A549 treated with ZK216348 at 1 μM for 4 hours (cell line): ENCODE measurements around the gene ANO9. TPM values are rescaled to one million over a fixed set of nuclear protein-coding genes. Genes with fewer than 3 reads are reported as not detected.

ENCODE experiments used
- total RNA-seq: library from RNA; stranded (reverse); fragments of 200-300 nt; extraction: Qiagen RNA extraction; gene quantifications from 5 replicates; pipeline ENCODE4 v1.2.3, GENCODE V29; 2022; ENCODE audit warnings: low read depth

The ANO9 gene
- total RNA-seq = 0.44 to 1.5 TPM (median 1.1 TPM) in 5 replicates

DNA sequence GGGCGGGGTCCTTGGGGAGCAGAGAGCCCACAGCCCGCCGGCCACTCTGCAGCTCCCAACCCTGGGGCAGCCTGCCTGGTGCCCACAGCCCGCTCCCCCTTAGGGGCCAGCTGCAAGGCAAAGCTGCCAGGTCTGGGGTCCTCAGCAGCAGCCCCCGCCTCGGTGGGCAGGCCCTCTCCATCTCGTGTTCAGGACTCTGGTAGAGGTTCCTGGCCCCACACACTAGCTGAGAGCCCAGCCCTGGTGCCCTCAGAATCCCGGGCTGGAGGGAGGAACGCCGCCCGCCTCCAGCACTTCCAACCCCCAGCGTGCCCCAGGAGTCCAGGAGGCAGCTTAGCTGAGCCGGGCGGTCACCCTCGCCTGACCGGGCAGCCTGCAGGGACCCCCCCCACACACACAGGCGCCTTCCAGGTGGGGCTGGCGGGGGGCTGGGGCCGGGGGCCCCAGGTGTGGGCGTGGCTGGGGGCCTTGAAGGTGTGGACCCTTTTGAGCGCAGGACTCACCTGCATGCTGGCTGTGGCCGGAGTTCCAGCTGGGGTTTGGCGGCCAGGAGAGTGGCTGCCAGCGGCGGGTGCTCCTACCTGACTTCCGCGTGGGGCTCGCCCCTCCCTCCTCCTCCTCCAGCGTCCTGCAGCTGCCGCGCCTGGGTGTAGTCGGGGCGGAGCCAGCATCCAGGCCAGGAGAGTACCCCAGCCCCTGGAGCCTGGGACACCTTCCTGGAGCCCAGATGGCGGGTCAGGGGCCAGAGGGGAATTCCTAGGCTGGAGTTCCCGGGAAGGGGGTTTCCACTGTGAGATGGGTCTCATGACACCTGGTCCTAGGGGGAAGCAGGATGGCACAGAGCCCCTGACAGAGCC, at the start of gene ANO9:
Gene ANO9, minus strand, starts transcription at position 594 of the 857 bp plus-strand sequence. Its CDS starts 85 bp downstream, at position 509.

DNA sequence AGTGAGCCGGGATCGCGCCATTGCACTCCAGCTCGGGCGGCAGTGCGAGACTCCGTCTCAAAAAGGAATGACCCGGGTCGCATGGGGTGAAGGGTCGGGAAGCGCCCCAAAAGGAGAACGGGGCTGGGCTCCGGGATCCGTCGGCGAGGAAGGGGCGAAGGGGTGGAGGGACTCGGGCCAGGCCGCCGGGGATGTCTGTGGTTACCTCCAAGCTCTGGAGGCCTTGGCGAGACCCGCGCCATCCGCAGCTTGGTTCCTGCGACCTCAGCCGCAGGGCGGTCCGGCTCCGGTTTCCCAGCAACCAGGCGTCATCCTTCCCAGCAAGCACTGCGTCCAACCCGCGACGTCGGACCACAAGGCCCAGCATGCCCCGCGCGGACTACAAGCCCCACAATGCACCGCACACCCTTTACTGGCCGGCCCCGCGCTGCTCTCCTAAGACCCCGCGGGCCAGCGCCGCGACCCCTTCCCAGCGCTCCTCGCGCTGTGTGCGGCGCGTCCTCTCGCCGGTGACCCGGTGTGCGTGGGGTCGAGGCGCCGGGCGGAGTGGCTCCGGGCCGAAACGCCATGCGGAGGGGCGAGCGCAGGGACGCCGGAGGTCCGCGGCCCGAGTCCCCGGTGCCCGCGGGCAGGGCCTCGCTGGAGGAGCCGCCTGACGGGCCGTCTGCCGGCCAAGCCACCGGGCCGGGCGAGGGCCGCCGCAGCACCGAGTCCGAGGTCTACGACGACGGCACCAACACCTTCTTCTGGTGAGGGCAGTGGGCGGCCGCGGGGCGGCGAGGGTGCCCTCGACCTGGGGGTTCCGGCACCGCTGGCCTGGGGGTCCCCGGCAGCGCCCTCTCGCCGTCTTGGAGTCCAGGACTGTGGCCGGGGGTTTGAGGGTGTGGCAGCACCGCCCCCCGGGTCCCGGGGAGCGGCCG, 8.3 kb upstream of the ANO9 start, which contains the start of gene PTDSS2:
Gene PTDSS2, plus strand, starts transcription at position 391 of the 920 bp plus-strand sequence. Its CDS starts 177 bp downstream, at position 568.

GRCh38 chr11:394034-394857, 47.6 kb downstream of the ANO9 start, which contains the start of gene PKP3:
Gene PKP3, plus strand, starts transcription at chr11:394209. Its CDS starts 84 bp downstream, at chr11:394293.

DNA sequence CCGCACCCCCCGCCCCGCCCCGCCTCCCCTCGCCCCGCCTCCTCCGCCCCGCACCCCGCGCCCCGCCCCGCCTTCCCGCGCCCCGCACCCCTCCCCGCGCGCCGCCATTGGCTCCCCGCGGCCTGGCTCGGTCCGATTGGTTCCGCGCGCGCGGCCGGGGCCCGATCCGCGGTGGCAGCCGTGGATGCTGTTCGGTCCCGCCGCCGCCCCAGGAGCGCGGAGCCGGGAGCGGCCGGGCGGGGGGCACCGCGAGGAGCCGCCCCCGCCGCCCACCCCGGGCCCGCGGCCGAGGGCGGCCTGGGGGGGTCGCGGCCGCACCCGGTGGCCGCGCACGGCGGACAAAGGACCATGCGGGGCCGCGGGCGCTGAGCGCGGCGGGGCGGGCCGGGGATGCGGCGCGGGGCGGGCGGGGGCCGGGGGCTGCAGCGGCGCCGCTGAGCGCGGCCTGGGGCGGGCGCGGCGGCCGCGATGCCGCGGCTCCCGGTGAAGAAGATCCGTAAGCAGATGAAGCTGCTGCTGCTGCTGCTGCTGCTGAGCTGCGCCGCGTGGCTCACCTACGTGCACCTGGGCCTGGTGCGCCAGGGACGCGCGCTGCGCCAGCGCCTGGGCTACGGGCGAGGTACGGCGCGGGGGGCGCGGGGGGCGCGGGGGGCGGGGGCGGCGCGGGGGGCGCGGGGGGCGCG, 72.3 kb downstream of the ANO9 start, which contains the start of gene B4GALNT4:
Gene B4GALNT4, plus strand, starts transcription at position 164 of the 683 bp plus-strand sequence. Its CDS starts 305 bp downstream, at position 469.

Other genes starting within 250 kb of the ANO9 start
- not detected in 5 replicates for gene SCGB1C1, start 248.9 kb downstream of the ANO9 start, total RNA-seq
- 28.4 to 49.2 TPM (median 46.5 TPM) in 5 replicates for gene BET1L, start 234.6 kb downstream of the ANO9 start, total RNA-seq
- gene RIC8A, start 234.3 kb downstream of the ANO9 start, total RNA-seq = 101 to 126 TPM (median 120 TPM) in 5 replicates
- 17.0 to 20.8 TPM (median 20.4 TPM) in 5 replicates for gene SIRT3, start 205.7 kb downstream of the ANO9 start, total RNA-seq
- gene PSMD13, start 205.0 kb downstream of the ANO9 start, total RNA-seq = 150 to 190 TPM (median 171 TPM) in 5 replicates
- not detected in 5 replicates for gene NLRP6, start 163.6 kb downstream of the ANO9 start, total RNA-seq
- 5.8 to 14.1 TPM (median 10.6 TPM) in 5 replicates for gene PGGHG, start 152.9 kb downstream of the ANO9 start, total RNA-seq
- not detected in 5 replicates for gene IFITM5, start 142.5 kb downstream of the ANO9 start, total RNA-seq
- 54.7 to 70.8 TPM (median 61.4 TPM) in 5 replicates for gene IFITM2, start 134.2 kb downstream of the ANO9 start, total RNA-seq
- gene IFITM1, start 128.0 kb downstream of the ANO9 start, total RNA-seq = 0.26 to 0.53 TPM (median 0.51 TPM) in 3 of 5 replicates, not detected in the others
- gene IFITM3, start 121.2 kb downstream of the ANO9 start, total RNA-seq = 20.3 to 33.7 TPM (median 31.1 TPM) in 5 replicates
- gene B4GALNT4, start 72.5 kb downstream of the ANO9 start, total RNA-seq = 11.3 to 21.7 TPM (median 14.1 TPM) in 5 replicates
- 23.3 to 42.5 TPM (median 38.8 TPM) in 5 replicates for gene PKP3, start 47.8 kb downstream of the ANO9 start, total RNA-seq
- 57.1 to 99.3 TPM (median 83.7 TPM) in 5 replicates for gene SIGIRR, start 27.0 kb downstream of the ANO9 start, total RNA-seq
- gene PTDSS2, start 8.3 kb upstream of the ANO9 start, total RNA-seq = 26.9 to 53.0 TPM (median 47.1 TPM) in 5 replicates
- gene RNH1, start 65.2 kb upstream of the ANO9 start, total RNA-seq = 101 to 180 TPM (median 170 TPM) in 5 replicates
- gene HRAS, start 93.6 kb upstream of the ANO9 start, total RNA-seq = 79.3 to 152 TPM (median 149 TPM) in 5 replicates
- 0.28 to 1.1 TPM (median 0.82 TPM) in 5 replicates for gene LRRC56, start 95.5 kb upstream of the ANO9 start, total RNA-seq
- 1.5 to 4.4 TPM (median 2.8 TPM) in 5 replicates for gene LMNTD2, start 118.7 kb upstream of the ANO9 start, total RNA-seq
- 23.6 to 49.6 TPM (median 43.2 TPM) in 5 replicates for gene RASSF7, start 119.0 kb upstream of the ANO9 start, total RNA-seq
- gene PHRF1, start 134.5 kb upstream of the ANO9 start, total RNA-seq = 20.3 to 39.1 TPM (median 37.2 TPM) in 5 replicates
- 3.3 to 7.2 TPM (median 6.7 TPM) in 5 replicates for gene IRF7, start 173.9 kb upstream of the ANO9 start, total RNA-seq
- 0.04 TPM in 1 of 5 replicates, not detected in the others for gene CDHR5, start 182.9 kb upstream of the ANO9 start, total RNA-seq
- not detected in 5 replicates for gene SCT, start 185.2 kb upstream of the ANO9 start, total RNA-seq
- gene DRD4, start 195.3 kb upstream of the ANO9 start, total RNA-seq = 0.24 to 0.51 TPM (median 0.35 TPM) in 4 of 5 replicates, not detected in the other